ENCODE results near the gene TGFB3.

Gene TGFB3

GRCh38 chr14:75913183-75913582 lies 68.6 kb downstream of the TGFB3 start:
- H3K27me3 ChIP-seq (ENCODE audit: control insufficient read depth, low read length): no peaks in the 10 kb centered on the region
- no peaks in the 10 kb centered on the region for H3K9me3 ChIP-seq (ENCODE audit: control insufficient read depth, insufficient read depth, low read length)
- no peaks in the 10 kb centered on the region for H3K4me1 ChIP-seq (ENCODE audit: control insufficient read depth, low read length)
- H3K4me3 ChIP-seq (ENCODE audit: low read length): no peak overlapping the region
- TF ChIP-seq EZH2phosphoT487 (IDR thresholded peaks at IDR 0.05; ENCODE audit: borderline replicate concordance, low read length) (no peak), CTCF (IDR thresholded peaks at IDR 0.05; ENCODE audit: low read depth, low read length, poor library complexity, severe bottlenecking) (no peak)
- H3K4me2 ChIP-seq (ENCODE audit: low read length): no peak overlapping the region
- no peaks in the 10 kb centered on the region for H4K20me1 ChIP-seq (ENCODE audit: control insufficient read depth, insufficient read depth, low read depth, low read length)
- no peaks in the 10 kb centered on the region for H3F3A ChIP-seq (ENCODE audit: control insufficient read depth, insufficient read depth)
- no peaks in the 10 kb centered on the region for H3K79me2 ChIP-seq (ENCODE audit: control insufficient read depth, low read length)
- no peaks in the 10 kb centered on the region for H3K9me2 ChIP-seq (replicated peaks; ENCODE audit: control insufficient read depth, low read length)
- H3K36me3 ChIP-seq (ENCODE audit: control insufficient read depth, low read length): no peaks in the 10 kb centered on the region
- H3K27ac ChIP-seq (ENCODE audit: low read depth, low read length): no peak overlapping the region

- TF ChIP-seq CTCF (IDR thresholded peaks at IDR 0.05; ENCODE audit: low read depth, low read length, poor library complexity, severe bottlenecking) (no peak), EZH2phosphoT487 (IDR thresholded peaks at IDR 0.05; ENCODE audit: borderline replicate concordance, low read length) (no peak)
- Histone ChIP-seq H3K36me3 (ENCODE audit: control insufficient read depth, low read length) (no peaks in the 10 kb centered on the region), H3K4me2 (ENCODE audit: low read length) (no peak overlapping the region), H3K4me1 (ENCODE audit: control insufficient read depth, low read length) (no peaks in the 10 kb centered on the region), H3K4me3 (ENCODE audit: low read length) (no peak overlapping the region), H3K27me3 (ENCODE audit: control insufficient read depth, low read length) (no peaks in the 10 kb centered on the region), H3K27ac (ENCODE audit: low read depth, low read length) (no peak overlapping the region), H4K20me1 (ENCODE audit: control insufficient read depth, insufficient read depth, low read depth, low read length) (no peaks in the 10 kb centered on the region), H3F3A (ENCODE audit: control insufficient read depth, insufficient read depth) (no peaks in the 10 kb centered on the region), H3K79me2 (ENCODE audit: control insufficient read depth, low read length) (no peaks in the 10 kb centered on the region), H3K9me3 (ENCODE audit: control insufficient read depth, insufficient read depth, low read length) (no peaks in the 10 kb centered on the region), H3K9me2 (replicated peaks; ENCODE audit: control insufficient read depth, low read length) (no peaks in the 10 kb centered on the region)
These were observed 69.9 kb downstream of the TGFB3 start for GRCh38 chr14:75911883-75912282.

GRCh38 chr14:75910048-75910447 lies 71.7 kb downstream of the TGFB3 start:
- no peak overlapping the region for H3K4me3 ChIP-seq (ENCODE audit: low read length)
- H3K4me1 ChIP-seq (ENCODE audit: control insufficient read depth, low read length): peaks cover 7% of the 10 kb centered on the region
- TF ChIP-seq CTCF (IDR thresholded peaks at IDR 0.05; ENCODE audit: low read depth, low read length, poor library complexity, severe bottlenecking) (no peak), EZH2phosphoT487 (IDR thresholded peaks at IDR 0.05; ENCODE audit: borderline replicate concordance, low read length) (no peak)

GRCh38 chr14:75909630-75910029 lies 72.2 kb downstream of the TGFB3 start:
- no peaks in the 10 kb centered on the region for H3K27me3 ChIP-seq (ENCODE audit: control insufficient read depth, low read length)
- peaks cover 7% of the 10 kb centered on the region for H3K4me1 ChIP-seq (ENCODE audit: control insufficient read depth, low read length)
- TF ChIP-seq EZH2phosphoT487 (IDR thresholded peaks at IDR 0.05; ENCODE audit: borderline replicate concordance, low read length) (no peak), CTCF (IDR thresholded peaks at IDR 0.05; ENCODE audit: low read depth, low read length, poor library complexity, severe bottlenecking) (no peak)
- no peak overlapping the region for H3K4me2 ChIP-seq (ENCODE audit: low read length)
- no peaks in the 10 kb centered on the region for H4K20me1 ChIP-seq (ENCODE audit: control insufficient read depth, insufficient read depth, low read depth, low read length)
- H3K9me3 ChIP-seq (ENCODE audit: control insufficient read depth, insufficient read depth, low read length): no peaks in the 10 kb centered on the region
- H3K9me2 ChIP-seq (replicated peaks; ENCODE audit: control insufficient read depth, low read length): no peaks in the 10 kb centered on the region
- no peaks in the 10 kb centered on the region for H3K79me2 ChIP-seq (ENCODE audit: control insufficient read depth, low read length)
- no peaks in the 10 kb centered on the region for H3K36me3 ChIP-seq (ENCODE audit: control insufficient read depth, low read length)
- H3K4me3 ChIP-seq (ENCODE audit: low read length): no peak overlapping the region
- no peaks in the 10 kb centered on the region for H3F3A ChIP-seq (ENCODE audit: control insufficient read depth, insufficient read depth)
- no peak overlapping the region for H3K27ac ChIP-seq (ENCODE audit: low read depth, low read length)

More at GRCh38 chr14:75910048-75910447, 71.7 kb downstream of the TGFB3 start:
- Histone ChIP-seq H3K79me2 (ENCODE audit: control insufficient read depth, low read length) (no peaks in the 10 kb centered on the region), H3K36me3 (ENCODE audit: control insufficient read depth, low read length) (no peaks in the 10 kb centered on the region), H3K4me2 (ENCODE audit: low read length) (no peak overlapping the region), H3K27ac (ENCODE audit: low read depth, low read length) (no peak overlapping the region), H3K9me3 (ENCODE audit: control insufficient read depth, insufficient read depth, low read length) (no peaks in the 10 kb centered on the region), H3K27me3 (ENCODE audit: control insufficient read depth, low read length) (no peaks in the 10 kb centered on the region), H4K20me1 (ENCODE audit: control insufficient read depth, insufficient read depth, low read depth, low read length) (no peaks in the 10 kb centered on the region), H3F3A (ENCODE audit: control insufficient read depth, insufficient read depth) (no peaks in the 10 kb centered on the region), H3K9me2 (replicated peaks; ENCODE audit: control insufficient read depth, low read length) (no peaks in the 10 kb centered on the region)

Data from DOHH2 (cell line).